Stimulated activated CD8-positive, alpha-beta memory T cell treated with anti-CD3 and anti-CD28 coated beads, Interleukin-15, amount 100 ng/mL, for 4 hours (primary cell): ENCODE measurements around the gene CAMKV.
A peak's percentile ranks its signal among the peaks of the same experiment; 100 is the strongest.
"Not testable (repeated sequence)": the region's sequence is repeated elsewhere in the genome, so short reads cannot be mapped to it uniquely, and the experiment has no call there.

Source experiments
- DNase-seq, 2 donors: peaks; one replicate each; pipeline ENCODE4 v3.0.0-alpha.2; 2020; ENCODE audit warnings: low read depth in 2 of 2

Gene CAMKV

GRCh38 chr3:49855662-49856061, 14.0 kb downstream of the CAMKV start:
- no peak for DNase-seq

DNA sequence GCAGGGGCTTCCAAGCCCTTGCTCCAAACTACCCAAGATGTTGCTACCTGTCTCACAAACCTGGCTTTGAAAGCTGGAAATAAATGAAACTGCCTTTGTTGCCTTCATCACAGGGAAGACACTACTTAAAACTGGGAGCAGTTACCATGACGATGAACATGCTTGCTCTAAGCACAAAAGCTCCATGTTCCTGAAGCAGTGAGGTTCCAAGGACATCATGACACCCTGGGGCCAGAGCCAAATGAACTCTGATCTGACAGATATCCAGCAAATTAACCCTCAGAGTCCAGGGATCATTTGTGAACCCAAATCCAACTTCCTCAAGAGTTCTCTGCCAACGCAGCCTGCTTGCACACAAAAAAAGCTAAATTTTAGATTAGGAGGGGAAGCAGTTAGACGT, 24.0 kb downstream of the CAMKV start:
- no peak for DNase-seq

- DNase-seq: no peak
These were observed 25.1 kb downstream of the CAMKV start for GRCh38 chr3:49844464-49845183.

DNA sequence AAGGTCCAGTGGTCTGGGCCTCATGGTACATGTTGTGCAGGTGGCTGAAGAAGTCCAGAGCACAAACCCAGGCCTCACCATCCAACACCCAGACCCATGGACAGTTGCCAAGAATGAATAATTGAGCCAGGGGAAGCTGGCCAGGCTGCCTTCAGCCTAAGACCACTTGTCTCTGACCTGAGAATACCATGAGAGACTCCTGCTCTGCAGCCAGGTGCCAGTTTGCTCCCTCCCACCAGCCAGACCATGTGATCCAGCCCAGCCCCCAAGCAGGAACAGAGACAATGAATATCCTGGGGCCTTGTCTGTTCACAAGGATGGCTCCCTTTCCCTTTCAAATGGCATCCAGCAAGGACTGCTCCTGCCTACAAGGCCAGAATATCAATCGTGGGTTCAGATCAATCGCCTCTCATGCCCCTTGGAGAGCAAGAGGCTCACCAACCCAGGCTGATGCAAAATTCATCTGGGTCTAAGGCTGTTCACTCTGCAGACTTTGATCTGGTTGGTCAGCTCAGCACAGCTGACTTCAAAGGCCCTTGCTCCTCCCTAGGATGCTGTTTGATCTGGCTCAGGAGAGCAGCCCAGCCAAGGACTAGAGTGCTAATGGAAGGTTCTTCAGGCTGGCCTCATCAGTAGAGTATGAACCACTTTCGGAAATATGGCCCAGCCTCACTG, 26.7 kb downstream of the CAMKV start:
- no peak for DNase-seq

DNA sequence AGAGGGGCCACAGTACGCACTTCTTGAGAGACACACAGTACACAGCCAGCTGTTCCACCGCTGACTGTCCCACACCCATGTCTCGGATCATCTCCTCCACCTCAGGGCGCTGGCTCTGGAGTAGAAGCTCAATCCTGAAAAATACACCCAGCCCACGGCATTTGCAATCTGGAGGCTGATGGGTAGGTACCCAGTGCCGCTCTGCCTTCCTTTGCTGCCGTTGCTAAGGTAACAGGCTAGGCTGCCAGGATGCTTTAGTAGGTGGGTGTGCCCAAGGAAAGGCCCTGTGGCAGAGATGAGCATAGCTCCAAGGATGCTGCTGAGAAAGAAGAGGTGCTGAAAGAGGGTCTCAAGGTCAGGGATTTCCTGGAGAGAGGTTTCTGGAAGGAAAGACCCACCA, 27.9 kb downstream of the CAMKV start:
- DNase-seq: no peak

DNA sequence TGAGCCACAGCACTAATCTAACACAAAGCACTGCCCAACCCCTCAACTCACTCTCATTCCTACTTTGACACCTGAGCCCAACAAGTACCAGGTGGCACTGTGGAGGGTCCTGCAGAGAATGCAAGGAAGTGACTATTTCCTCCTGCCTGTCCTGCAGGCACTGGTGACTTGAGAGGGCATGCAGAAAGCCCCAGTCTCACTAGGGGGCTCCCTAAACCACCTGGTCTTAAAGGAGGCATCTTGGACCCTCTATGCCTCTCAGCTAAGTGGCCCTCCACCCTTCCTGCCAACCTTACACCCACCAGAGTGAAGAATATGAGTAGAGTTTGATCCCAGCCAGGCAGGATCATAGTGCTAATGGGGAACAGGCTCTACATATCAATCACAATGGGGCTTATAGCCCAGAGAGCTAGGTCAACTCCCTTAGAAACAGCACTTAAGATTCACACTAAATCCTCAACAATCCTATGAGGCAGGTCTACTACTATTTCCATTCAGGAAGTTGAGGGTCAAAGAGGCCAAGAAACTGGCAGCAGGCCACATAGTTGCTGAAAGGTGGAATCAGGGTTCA, 28.5 kb downstream of the CAMKV start:
- DNase-seq: no peak

DNA sequence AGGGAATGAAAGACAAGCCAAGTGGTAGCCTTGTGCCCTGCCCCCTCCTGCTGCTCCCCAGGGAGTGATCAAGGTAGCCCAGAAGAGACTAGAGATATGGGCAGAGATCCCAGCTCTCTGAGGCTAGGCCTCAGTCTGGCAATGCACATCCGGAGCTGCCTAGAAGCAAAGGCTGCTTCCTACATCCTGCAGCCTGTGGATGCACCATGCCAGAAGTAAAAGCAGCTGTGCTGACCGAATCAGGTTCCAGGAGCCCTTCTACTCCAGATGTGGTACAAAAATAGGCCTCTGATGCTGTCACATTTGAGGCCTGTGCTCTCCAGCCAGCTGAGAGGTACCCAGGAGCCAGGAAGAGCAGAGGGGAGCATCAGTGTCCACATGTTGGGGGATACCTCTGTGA, 29.3 kb downstream of the CAMKV start:
- DNase-seq: no peak

- peak; percentile 42 to 64 for DNase-seq
These were observed 30.4 kb downstream of the CAMKV start for GRCh38 chr3:49839193-49839809.

GRCh38 chr3:49831341-49831740, 38.4 kb downstream of the CAMKV start:
- DNase-seq: no peak

DNA sequence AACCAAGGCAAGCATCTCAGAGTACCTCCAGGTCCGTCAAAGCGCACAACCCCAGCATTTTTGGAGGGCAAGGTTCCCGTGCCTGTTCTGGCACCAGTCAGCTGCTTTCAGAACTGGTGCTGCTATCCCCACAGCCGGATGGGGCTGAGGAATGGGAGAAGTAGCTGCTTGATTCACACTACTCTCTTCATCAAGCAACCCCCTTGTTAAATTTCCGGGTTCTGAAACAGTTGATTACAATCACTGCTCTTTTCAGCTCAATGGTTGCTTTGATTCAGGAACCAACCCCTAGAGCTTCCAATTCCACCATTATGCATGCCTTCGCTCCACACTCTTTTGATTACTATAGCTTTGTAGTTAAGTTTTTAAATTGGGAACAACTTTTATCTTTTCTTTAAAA, 43.7 kb downstream of the CAMKV start:
- no peak for DNase-seq

GRCh38 chr3:49823131-49823530, 46.6 kb downstream of the CAMKV start:
- DNase-seq: not testable (repeated sequence)

DNA sequence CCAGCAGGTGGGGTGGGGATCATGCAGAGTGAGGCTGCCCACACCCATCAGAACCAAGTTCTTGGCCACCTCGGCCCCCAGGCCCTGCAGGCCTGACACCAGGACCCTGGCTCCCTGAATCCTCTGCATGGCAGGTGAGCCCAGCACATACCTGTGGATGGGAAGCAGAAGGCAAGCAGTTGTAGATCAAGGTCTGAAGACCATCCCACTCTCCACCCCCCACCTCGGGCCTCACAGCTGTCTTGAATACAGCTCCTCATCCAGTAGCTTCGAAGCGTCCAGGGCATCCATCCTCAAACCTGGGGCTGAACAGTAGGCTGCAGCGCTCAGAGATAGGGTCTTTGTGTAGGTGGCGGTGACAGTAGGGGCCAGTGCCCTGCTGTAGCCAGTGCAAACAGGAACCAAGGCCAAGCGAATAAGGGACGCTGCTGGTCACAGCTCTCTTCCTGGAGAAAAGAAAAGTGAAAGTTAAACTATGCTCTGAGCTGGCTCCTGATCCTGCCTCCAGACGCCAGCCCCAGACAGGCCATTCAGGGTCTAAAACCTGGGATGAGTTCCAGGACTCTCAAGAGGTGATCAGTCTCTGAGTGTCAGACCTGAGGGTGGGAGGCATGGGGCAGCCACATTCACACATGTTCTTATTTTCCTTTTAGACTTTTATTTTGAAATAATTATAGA, 56.1 kb downstream of the CAMKV start, which contains the start of gene UBA7:
UBA7 (minus strand) TSS at position 457 of the 678 bp plus-strand sequence; CDS start at position 291, 166 bp downstream.
- DNase-seq: no peak

- DNase-seq: no peak
These were observed 56.7 kb downstream of the CAMKV start for GRCh38 chr3:49812916-49813496.
